Measurements from ENCODE around the gene HLA-E.
"Not testable (repeated sequence)": the region's sequence is repeated elsewhere in the genome, so short reads cannot be mapped to it uniquely, and the experiment has no call there.

HLA-E gene

GRCh38 chr6:30481211-30481964, 7.9 kb upstream of the HLA-E start:
- DNase-seq (ENCODE audit: low spot score): no peak

GRCh38 chr6:30481965-30482644, 7.2 kb upstream of the HLA-E start:
- peak; percentile 78 for DNase-seq (ENCODE audit: low spot score)

GRCh38 chr6:30483677-30484279, 5.5 kb upstream of the HLA-E start:
- DNase-seq (ENCODE audit: low spot score): peak; percentile 59

- DNase-seq (ENCODE audit: low spot score): no peak
These were observed 4.1 kb upstream of the HLA-E start for GRCh38 chr6:30485236-30485635.

- DNase-seq (ENCODE audit: low spot score): no peak
These were observed 1.4 kb upstream of the HLA-E start for GRCh38 chr6:30487926-30488325.

- DNase-seq (ENCODE audit: low spot score): not testable (repeated sequence)
These were observed 620 bp upstream of the HLA-E start for GRCh38 chr6:30488697-30489080.

- DNase-seq (ENCODE audit: low spot score): peak; percentile 84
These were observed 942 bp downstream of the HLA-E start for GRCh38 chr6:30490026-30490876.

- not testable (repeated sequence) for DNase-seq (ENCODE audit: low spot score)
These were observed 2.1 kb downstream of the HLA-E start for GRCh38 chr6:30491291-30491953.

- DNase-seq (ENCODE audit: low spot score): no peak
These were observed 3.0 kb downstream of the HLA-E start for GRCh38 chr6:30491991-30492952.

- DNase-seq (ENCODE audit: low spot score): no peak
These were observed 4.4 kb downstream of the HLA-E start for GRCh38 chr6:30493643-30494250.

GRCh38 chr6:30494291-30494861, 5.1 kb downstream of the HLA-E start:
- no peak for DNase-seq (ENCODE audit: low spot score)

- not testable (repeated sequence) for DNase-seq (ENCODE audit: low spot score)
These were observed 5.8 kb downstream of the HLA-E start for GRCh38 chr6:30495060-30495459.

- DNase-seq (ENCODE audit: low spot score): no peak
These were observed 6.7 kb downstream of the HLA-E start for GRCh38 chr6:30495993-30496392.

GRCh38 chr6:30497261-30497599, 7.9 kb downstream of the HLA-E start:
- DNase-seq (ENCODE audit: low spot score): not testable (repeated sequence)

GRCh38 chr6:30497714-30498113, 8.4 kb downstream of the HLA-E start:
- DNase-seq (ENCODE audit: low spot score): no peak

GRCh38 chr6:30498705-30499104, 9.4 kb downstream of the HLA-E start:
- not testable (repeated sequence) for DNase-seq (ENCODE audit: low spot score)

GRCh38 chr6:30500421-30501355, 11.4 kb downstream of the HLA-E start:
- no peak for DNase-seq (ENCODE audit: low spot score)
